Stimulated activated CD4-positive, alpha-beta T cell treated with anti-CD3 and anti-CD28 coated beads, TNF-alpha, amount 100 ng/mL, for 48 hours (primary cell): Measurements from ENCODE around the gene ZNF337.
"Not testable (repeated sequence)": the region's sequence is repeated elsewhere in the genome, so short reads cannot be mapped to it uniquely, and the experiment has no call there.

Source experiments
- DNase-seq, 3 donors: peaks; one replicate each; pipeline ENCODE4 v3.0.0-alpha.2; 2020; ENCODE audit warnings: low read depth in 3 of 3

Gene ZNF337

GRCh38 chr20:25695532-25696370 is 902 bp downstream of the ZNF337 start:
- DNase-seq, result no peak

- no peak for DNase-seq
Measured at GRCh38 chr20:25692499-25692898, 4.2 kb downstream of the ZNF337 start.

GRCh38 chr20:25690427-25690826 is 6.2 kb downstream of the ZNF337 start:
- DNase-seq, result no peak

GRCh38 chr20:25686081-25687067 is 10.3 kb downstream of the ZNF337 start:
- no peak for DNase-seq

- no peak for DNase-seq
Measured at GRCh38 chr20:25685276-25686080, 11.2 kb downstream of the ZNF337 start.

GRCh38 chr20:25683826-25684225 is 12.8 kb downstream of the ZNF337 start:
- DNase-seq, result not testable (repeated sequence)

GRCh38 chr20:25683050-25683449 is 13.6 kb downstream of the ZNF337 start:
- no peak for DNase-seq

- no peak for DNase-seq
Measured at GRCh38 chr20:25676164-25676809, 20.4 kb downstream of the ZNF337 start.

- no peak for DNase-seq
Measured at GRCh38 chr20:25675161-25675560, 21.5 kb downstream of the ZNF337 start.

GRCh38 chr20:25672659-25673235 is 23.9 kb downstream of the ZNF337 start:
- DNase-seq, result no peak

- no peak for DNase-seq
Measured at GRCh38 chr20:25669826-25670422, 26.7 kb downstream of the ZNF337 start.

- DNase-seq, result no peak
Measured at GRCh38 chr20:25668446-25668845, 28.2 kb downstream of the ZNF337 start.

- DNase-seq, result no peak
Measured at GRCh38 chr20:25659999-25660398, 36.7 kb downstream of the ZNF337 start.

GRCh38 chr20:25654487-25654886 is 42.2 kb downstream of the ZNF337 start:
- DNase-seq, result no peak

GRCh38 chr20:25652866-25653265 is 43.8 kb downstream of the ZNF337 start:
- DNase-seq, result not testable (repeated sequence)

- no peak for DNase-seq
Measured at GRCh38 chr20:25644814-25645213, 51.8 kb downstream of the ZNF337 start.

- DNase-seq, result no peak
Measured at GRCh38 chr20:25643716-25644115, 52.9 kb downstream of the ZNF337 start.

- no peak for DNase-seq
Measured at GRCh38 chr20:25637247-25637646, 59.4 kb downstream of the ZNF337 start.

GRCh38 chr20:25632940-25633790 is 63.5 kb downstream of the ZNF337 start:
- DNase-seq, result no peak
